Astrocyte (in vitro differentiated cells and primary cell): ENCODE results near the gene PGA3. TPM values are rescaled to one million over a fixed set of nuclear protein-coding genes. Genes with fewer than 3 reads are reported as not detected.

Experiments used
- DNase-seq: peaks from one replicate; pipeline ENCODE4 v3.0.0-alpha.2; 2010; ENCODE audit warnings: low read depth
- FAIRE-seq: peaks from 2 replicates; lab custom pipeline; 2011; peaks lifted over from hg19 to GRCh38; lab: Jason Lieb, UNC
- H2AFZ ChIP-seq: 2 replicates; pipeline ENCODE4 v1.6.0; 2012; ENCODE audit warnings: low read depth, low read length, inconsistent platforms
- H3K27ac ChIP-seq: 2 replicates; pipeline ENCODE4 v1.5.1; 2011; ENCODE audit warnings: low read depth, low read length, inconsistent platforms
- H3K27me3 ChIP-seq: 2 replicates; pipeline ENCODE4 v1.6.0; 2011; ENCODE audit warnings: low read length, inconsistent platforms; ENCODE audit not compliant: insufficient read depth
- H3K36me3 ChIP-seq: 2 replicates; pipeline ENCODE4 v1.5.1; 2011; ENCODE audit warnings: low read length, inconsistent platforms; ENCODE audit not compliant: insufficient read depth
- H3K4me1 ChIP-seq: 2 replicates; pipeline ENCODE4 v1.5.1; 2011; ENCODE audit warnings: low read length, inconsistent platforms; ENCODE audit not compliant: insufficient read depth
- H3K4me2 ChIP-seq: 2 replicates; pipeline ENCODE4 v1.6.0; 2012; ENCODE audit warnings: low read length, inconsistent platforms
- H3K4me3 ChIP-seq: 2 replicates; pipeline ENCODE4 v1.5.1; 2011; ENCODE audit warnings: low read depth, mild to moderate bottlenecking, low read length, inconsistent platforms; ENCODE audit not compliant: insufficient read depth
- H3K79me2 ChIP-seq: 2 replicates; pipeline ENCODE4 v1.6.0; 2012; ENCODE audit warnings: mild to moderate bottlenecking, low read length, inconsistent platforms; ENCODE audit not compliant: insufficient read depth
- H3K9ac ChIP-seq: 2 replicates; pipeline ENCODE4 v1.6.0; 2012; ENCODE audit warnings: mild to moderate bottlenecking, low read length, inconsistent platforms
- H3K9me3 ChIP-seq: 2 replicates; pipeline ENCODE4 v1.5.1; 2012; ENCODE audit warnings: low read depth, mild to moderate bottlenecking, low read length, inconsistent platforms; ENCODE audit not compliant: insufficient read depth
- H4K20me1 ChIP-seq: 2 replicates; pipeline ENCODE4 v1.6.0; 2012; ENCODE audit warnings: low read length, inconsistent platforms; ENCODE audit not compliant: insufficient read depth
- H3K27ac Mint-ChIP-seq: one replicate; pipeline ENCODE4 v1.8.0; 2021; ENCODE audit warnings: mild to moderate bottlenecking, mixed read lengths; ENCODE audit not compliant: unreplicated experiment
- H3K27me3 Mint-ChIP-seq: one replicate; pipeline ENCODE4 v1.8.0; 2021; ENCODE audit warnings: low read depth, mixed read lengths; ENCODE audit not compliant: unreplicated experiment
- H3K36me3 Mint-ChIP-seq: one replicate; pipeline ENCODE4 v1.8.0; 2021; ENCODE audit warnings: low read depth, mixed read lengths; ENCODE audit not compliant: unreplicated experiment
- H3K4me1 Mint-ChIP-seq: one replicate; pipeline ENCODE4 v1.8.0; 2021; ENCODE audit warnings: low read depth, mixed read lengths; ENCODE audit not compliant: unreplicated experiment
- H3K4me3 Mint-ChIP-seq: one replicate; pipeline ENCODE4 v1.8.0; 2021; ENCODE audit warnings: mild to moderate bottlenecking, moderate library complexity, mixed read lengths; ENCODE audit not compliant: unreplicated experiment
- H3K9me3 Mint-ChIP-seq: one replicate; pipeline ENCODE4 v1.8.0; 2021; ENCODE audit warnings: mild to moderate bottlenecking, mixed read lengths; ENCODE audit not compliant: unreplicated experiment
- CTCF ChIP-seq: IDR thresholded peaks from 2 replicates; pipeline ENCODE4 v1.5.1; 2011; ENCODE audit warnings: low read depth, mild to moderate bottlenecking, inconsistent platforms, low read length, moderate library complexity; ENCODE audit not compliant: insufficient read depth
- EZH2 ChIP-seq: IDR thresholded peaks from 2 replicates; pipeline ENCODE4 v1.6.1; 2012; ENCODE audit warnings: mild to moderate bottlenecking, low read length, inconsistent platforms; ENCODE audit not compliant: insufficient read depth
- total RNA-seq: library from RNA; stranded (reverse); gene quantifications from 2 replicates; pipeline ENCODE4 v1.2.1, GENCODE V29; 2021

The PGA3 gene
- total RNA-seq, 1 donor from 2014 or later: 0.43 TPM

- H3K9me3 Mint-ChIP-seq: peaks cover 11% of the 10 kb centered on the region
- no peak overlapping the region for H3K4me3 Mint-ChIP-seq
- peaks cover 1% of the 10 kb centered on the region for H3K36me3 Mint-ChIP-seq
- no peak for TF ChIP-seq CTCF
- no peak for TF ChIP-seq EZH2
- Histone ChIP-seq H3K36me3 (no peaks in the 10 kb centered on the region), H3K4me3 (no peak overlapping the region), H3K4me1 (no peaks in the 10 kb centered on the region), H2AFZ (no peak overlapping the region), H3K9ac (no peak overlapping the region), H3K9me3 (no peaks in the 10 kb centered on the region), H3K4me2 (no peak overlapping the region), H3K79me2 (no peaks in the 10 kb centered on the region), H4K20me1 (no peaks in the 10 kb centered on the region), H3K27ac (no peak overlapping the region), H3K27me3 (peaks cover 18% of the 10 kb centered on the region)
- H3K27ac Mint-ChIP-seq: no peak overlapping the region
- no peaks in the 10 kb centered on the region for H3K4me1 Mint-ChIP-seq
- H3K27me3 Mint-ChIP-seq: peaks cover 47% of the 10 kb centered on the region
- FAIRE-seq: no peak
- DNase-seq: no peak
Observed at GRCh38 chr11:61173456-61173855, 29.9 kb upstream of the PGA3 start.

- Histone ChIP-seq H3K27ac (no peak overlapping the region), H3K4me1 (no peaks in the 10 kb centered on the region), H3K36me3 (no peaks in the 10 kb centered on the region), H2AFZ (no peak overlapping the region), H3K4me2 (no peak overlapping the region), H3K27me3 (peaks cover 23% of the 10 kb centered on the region), H3K9ac (no peak overlapping the region), H4K20me1 (no peaks in the 10 kb centered on the region), H3K4me3 (no peak overlapping the region), H3K79me2 (no peaks in the 10 kb centered on the region), H3K9me3 (no peaks in the 10 kb centered on the region)
- DNase-seq (no peak), FAIRE-seq (no peak)
- TF ChIP-seq CTCF (no peak), EZH2 (no peak)
- Mint-ChIP-seq H3K9me3 (peaks cover 11% of the 10 kb centered on the region), H3K4me3 (no peak overlapping the region), H3K27ac (no peak overlapping the region), H3K27me3 (peaks cover 43% of the 10 kb centered on the region), H3K4me1 (no peaks in the 10 kb centered on the region), H3K36me3 (peaks cover 1% of the 10 kb centered on the region)
Observed at GRCh38 chr11:61174273-61174672, 29.0 kb upstream of the PGA3 start.

- Histone ChIP-seq H3K27ac (no peak overlapping the region), H3K4me2 (no peak overlapping the region), H2AFZ (no peak overlapping the region), H3K9me3 (no peaks in the 10 kb centered on the region), H4K20me1 (no peaks in the 10 kb centered on the region), H3K79me2 (no peaks in the 10 kb centered on the region), H3K36me3 (no peaks in the 10 kb centered on the region), H3K4me1 (no peaks in the 10 kb centered on the region), H3K9ac (no peak overlapping the region), H3K27me3 (peaks cover 26% of the 10 kb centered on the region), H3K4me3 (no peak overlapping the region)
- Mint-ChIP-seq H3K4me3 (no peak overlapping the region), H3K9me3 (peaks cover 11% of the 10 kb centered on the region), H3K36me3 (peaks cover 1% of the 10 kb centered on the region), H3K27me3 (peaks cover 42% of the 10 kb centered on the region), H3K27ac (no peak overlapping the region), H3K4me1 (no peaks in the 10 kb centered on the region)
- FAIRE-seq (no peak), DNase-seq (no peak)
- no peak for TF ChIP-seq EZH2
- no peak for TF ChIP-seq CTCF
Observed at GRCh38 chr11:61174949-61175348, 28.4 kb upstream of the PGA3 start.
